Heart left ventricle (tissue), 16 donors: ENCODE results near the gene CYTH1. TPM values are rescaled to one million over a fixed set of nuclear protein-coding genes. Genes with fewer than 3 reads are reported as not detected.
A peak's percentile ranks its signal among the peaks of the same experiment; 100 is the strongest.

Experiments
- ATAC-seq, 4 donors: fragments of 200-7000 bp; cut with Tn5 transposase; one replicate each; pipeline ENCODE4 v1.9.1; 2020 to 2022; ENCODE audit warnings: moderate library complexity in 4 of 4, mild to moderate bottlenecking in 3 of 4, moderate number of reproducible peaks in 1 of 4
- DNase-seq, 5 donors: peaks; one replicate each; pipeline ENCODE4 v3.0.0-alpha.2; 2020
- H3K27ac ChIP-seq, 12 donors: fragments of 200-600 bp; sonication (generic) in 4 of 12; one replicate each; pipeline versions ENCODE4 v1.5.0 to v1.8.0; 2016 to 2022; ENCODE audit warnings: mild to moderate bottlenecking in 2 of 12
- H3K27me3 ChIP-seq, 9 donors: fragments of 200-600 bp; sonication (generic) in 2 of 9; one replicate each; pipeline versions ENCODE4 v1.5.1 to v1.8.0; 2016 to 2022; ENCODE audit warnings: mild to moderate bottlenecking in 3 of 9
- H3K36me3 ChIP-seq, 9 donors: fragments of 200-600 bp; sonication (generic) in 2 of 9; one replicate each; pipeline versions ENCODE4 v1.5.0 to v1.8.0; 2018 to 2022; ENCODE audit warnings: mild to moderate bottlenecking in 2 of 9
- H3K4me1 ChIP-seq, 12 donors: fragments of 200-600 bp; sonication (generic) in 4 of 12; one replicate each; pipeline versions ENCODE4 v1.5.0 to v1.8.0; 2016 to 2022; ENCODE audit warnings: mild to moderate bottlenecking in 3 of 12
- H3K4me3 ChIP-seq, 12 donors: fragments of 200-600 bp; sonication (generic) in 4 of 12; one replicate each; pipeline versions ENCODE4 v1.5.0 to v1.8.0; 2017 to 2022; ENCODE audit warnings: mild to moderate bottlenecking in 9 of 12, moderate library complexity in 4 of 12
- H3K9me3 ChIP-seq, 12 donors: fragments of 200-600 bp; sonication (generic) in 4 of 12; one replicate each; pipeline versions ENCODE4 v1.5.0 to v1.8.0; 2016 to 2022; ENCODE audit warnings: mild to moderate bottlenecking in 1 of 12
- CTCF ChIP-seq, 12 donors: fragments of 200-600 bp; sonication (generic) in 4 of 12; IDR thresholded peaks; one replicate each; pipeline versions ENCODE4 v1.5.0 to v1.8.0; 2018 to 2022; ENCODE audit warnings: antibody characterized with exemption in 12 of 12, mild to moderate bottlenecking in 5 of 12
- POLR2A ChIP-seq, 2 donors: fragments of 450-650 bp; IDR thresholded peaks; one replicate each; pipeline ENCODE4 v1.6.1; 2017; ENCODE audit warnings: antibody characterized with exemption in 2 of 2, mild to moderate bottlenecking in 2 of 2, moderate library complexity in 2 of 2
- WGBS, 4 donors: extraction: QIAGEN DNeasy Blood & Tissue Kit in 2 of 4; methylation state at CpG; one replicate each; pipeline versions ENCODE4 v1.1.5 to v1.1.7; 2013 to 2018; 5-methylcytosine and 5-hydroxymethylcytosine counted together
- intact Hi-C, 10 donors: fragments of 100-400 bp; cut with DNase I; formaldehyde crosslinking; loops; one replicate each; pipeline versions ENCODE4 v1.11.1 to v1.14.2; 2022
- polyA plus RNA-seq, 2 donors: library from polyadenylated mRNA; stranded (reverse); fragments of 200-250 nt; gene quantifications; one replicate each; pipeline ENCODE4 v1.2.3, GENCODE V29; 2013
- total RNA-seq, 9 donors: library from RNA; depleted of rRNA in 2 of 9; stranded (reverse); fragments of >200 nt in 2 of 9; fragmentation: NEBNext Ultra II Directional in 3 of 9; extraction: Animal tissue kit (Norgen Biotek cat#: 25700) in 3 of 9; gene quantifications; one replicate each; pipeline versions ENCODE4 v1.1.0 to v1.2.4, GENCODE V29; 2016 to 2023
- donor health status: ischemic (EF 13 %, LVEDD 7.1; RV severe dilation, severe dysfunction).
- donor health status: healthy with polysubstance abuse.
- donor health status: DM: no; HTN: yes; CAD: no.
- donor health status: DM: no; HTN: no; CAD: no.
- donor health status: ischemic (EF 25% LVEDD 6.9; RV normal size, moderate dysfunction).
- donor health status: ischemic (EF 25% LVEDD 5.7; RV mildly dilated, moderate dysfunction).
- donor health status: healthy.
- donor health status: DM: yes; HTN: yes; CAD: no.
- donor health status: ischemic (EF 35%, LVEDD 5.7; RV mildly dilated, moderate dysfunction).
- donor health status: nonischemic (EF 11% LVEDD 7.7; RV severe dilation, severe dysfunction).
- donor health status: DM: yes; HTN: yes; CAD: no.
- donor health status: PGD.
- donor health status: ischemic (EF 29% LVEDD 5.4; RV normal size, mild dysfunction).
- donor health status: nonischemic (EF 23%, LVEDD 6.1; RV moderate dilation, normal function).

Gene CYTH1
- total and polyA plus RNA-seq, 11 donors: 20.0 to 59.1 (median 30.9) TPM

- no peak overlapping the region for H3K4me3 ChIP-seq
- intact Hi-C loops: no loop called here
- H3K9me3 ChIP-seq: no peaks in the 10 kb centered on the region
- H3K36me3 ChIP-seq: peaks cover 0 to 93% (median 76%) of the 10 kb centered on the region in 9 donors
- H3K27ac ChIP-seq: no peak overlapping the region
- ATAC-seq: no peak
- no peaks in the 10 kb centered on the region for H3K27me3 ChIP-seq
- no peak for TF ChIP-seq POLR2A (IDR thresholded peaks at IDR 0.05)
- no peak for TF ChIP-seq CTCF (IDR thresholded peaks at IDR 0.05)
- DNase-seq: no peak
- H3K4me1 ChIP-seq: peaks cover 0 to 10% (median 0%) of the 10 kb centered on the region in 12 donors
- 90 to 97% (median 94%) methylated on average over 11 of the region's 11 CpGs for WGBS, 4 donors
Observed at GRCh38 chr17:78678222-78678557, 103.9 kb downstream of the CYTH1 start.

GRCh38 chr17:78677303-78678221 lies 104.5 kb downstream of the CYTH1 start:
- WGBS, 4 donors: 89 to 94% (median 90%) methylated on average over 21 to 25 of the region's 25 CpGs
- ATAC-seq (peak in 1 of 4 donors; percentile 30), DNase-seq (no peak)
- no peaks in the 10 kb centered on the region for H3K27me3 ChIP-seq
- no peaks in the 10 kb centered on the region for H3K9me3 ChIP-seq
- no peak overlapping the region for H3K27ac ChIP-seq
- peaks cover 0 to 94% (median 80%) of the 10 kb centered on the region in 9 donors for H3K36me3 ChIP-seq
- intact Hi-C loops: no loop called here
- H3K4me1 ChIP-seq: peaks cover 0 to 9% (median 0%) of the 10 kb centered on the region in 12 donors
- TF ChIP-seq CTCF (IDR thresholded peaks at IDR 0.05): no peak
- TF ChIP-seq POLR2A (IDR thresholded peaks at IDR 0.05): no peak
- no peak overlapping the region for H3K4me3 ChIP-seq

DNA sequence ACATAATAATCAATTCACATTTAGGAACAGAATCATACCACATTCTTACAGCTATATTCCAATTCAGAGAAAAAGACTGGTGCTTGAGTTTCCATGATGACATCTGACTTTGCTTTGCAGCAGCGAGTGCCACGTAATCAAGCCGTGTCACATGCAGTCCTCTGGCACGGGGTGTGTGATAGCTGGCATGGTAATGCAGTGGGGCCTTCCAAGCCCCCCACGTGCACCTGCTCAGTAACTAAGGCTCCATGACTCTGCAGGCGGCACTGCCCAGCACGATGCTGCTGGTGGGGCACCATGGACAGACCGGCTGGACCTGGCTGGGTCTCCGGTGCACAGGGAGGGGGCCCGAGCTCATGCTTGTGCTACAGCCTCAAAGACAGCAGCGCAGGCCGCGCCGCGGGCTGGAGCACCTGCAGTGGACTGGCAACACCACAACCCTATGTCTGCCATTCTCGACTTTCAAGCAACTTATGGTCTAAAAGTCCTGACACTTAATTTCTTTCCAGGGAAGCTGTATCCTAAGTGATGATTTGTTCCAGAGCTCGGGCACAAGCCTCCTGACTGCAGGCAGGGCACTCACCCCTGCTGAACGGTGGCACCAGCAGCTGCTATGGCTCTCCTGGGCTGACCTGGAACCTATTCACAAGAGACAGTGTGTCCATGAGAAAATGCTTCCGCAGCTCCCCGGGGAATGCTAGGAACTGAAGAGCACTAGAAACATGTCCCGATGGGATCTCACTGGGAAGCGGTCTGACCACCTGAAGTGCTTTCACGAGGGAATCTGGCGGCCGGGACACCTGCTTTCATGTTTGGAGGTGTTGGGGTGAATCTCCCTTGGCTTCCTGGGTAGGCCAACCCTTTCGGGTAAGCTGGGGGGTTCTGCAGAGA lies 105.4 kb downstream of the CYTH1 start:
- H3K4me1 ChIP-seq: peaks cover 0 to 2% (median 0%) of the 10 kb centered on the region in 12 donors
- H3K4me3 ChIP-seq: no peak overlapping the region
- H3K27me3 ChIP-seq: no peaks in the 10 kb centered on the region
- no peak for ATAC-seq
- peaks cover 0 to 94% (median 80%) of the 10 kb centered on the region in 9 donors for H3K36me3 ChIP-seq
- TF ChIP-seq CTCF (IDR thresholded peaks at IDR 0.05) (no peak), POLR2A (IDR thresholded peaks at IDR 0.05) (no peak)
- H3K9me3 ChIP-seq: no peaks in the 10 kb centered on the region
- 89 to 97% (median 91%) methylated on average over 18 to 26 of the region's 26 CpGs for WGBS, 4 donors
- intact Hi-C loops: no loop called here
- no peak for DNase-seq
- no peak overlapping the region for H3K27ac ChIP-seq

DNA sequence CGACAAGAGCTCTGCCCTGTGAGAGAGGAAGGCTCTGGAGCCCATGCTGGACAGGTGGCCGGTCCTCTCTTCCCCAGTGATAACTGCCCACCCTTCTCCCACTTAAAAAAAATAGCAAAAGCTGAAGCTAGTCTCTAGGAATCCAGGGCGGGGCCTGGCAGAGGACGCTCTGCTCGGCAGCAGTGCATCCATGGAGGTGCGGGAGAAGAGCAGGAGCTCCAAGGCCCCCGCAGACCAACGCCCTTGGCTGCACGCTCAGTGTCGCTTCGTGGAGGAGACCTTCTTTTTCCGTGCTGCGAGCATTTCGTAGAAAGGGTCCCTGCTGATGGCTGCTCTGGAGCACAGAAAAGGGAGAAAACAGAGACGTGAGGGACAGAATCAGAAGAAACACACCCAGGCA lies 106.2 kb downstream of the CYTH1 start:
- intact Hi-C loops: no loop called here
- Histone ChIP-seq H3K36me3 (peaks cover 0 to 90% (median 77%) of the 10 kb centered on the region in 9 donors), H3K9me3 (no peaks in the 10 kb centered on the region), H3K4me1 (no peaks in the 10 kb centered on the region), H3K27me3 (no peaks in the 10 kb centered on the region), H3K27ac (no peak overlapping the region), H3K4me3 (no peak overlapping the region)
- TF ChIP-seq POLR2A (IDR thresholded peaks at IDR 0.05) (no peak), CTCF (IDR thresholded peaks at IDR 0.05) (no peak)
- DNase-seq (no peak), ATAC-seq (no peak)
- 92 to 94% (median 94%) methylated on average over 15 of the region's 15 CpGs for WGBS, 4 donors
